Activated CD4-positive, alpha-beta memory T cell treated with anti-CD3 and anti-CD28 coated beads for 36 hours (primary cell): Measurements from ENCODE around the gene BICRA. TPM values are rescaled to one million over a fixed set of nuclear protein-coding genes. Genes with fewer than 3 reads are reported as not detected.
A peak's percentile ranks its signal among the peaks of the same experiment; 100 is the strongest.

Experiments used
- CTCF ChIA-PET: fragments of 350-600 bp; sonication (Branson Sonifier 250); formaldehyde crosslinking; loops from one replicate; lab custom pipeline; 2021; ENCODE audit warnings: antibody characterized with exemption, inconsistent platforms; lab: Charles Lee
- POLR2A ChIA-PET: fragments of 350-600 bp; sonication (Branson Sonifier 250); formaldehyde crosslinking; loops from one replicate; lab custom pipeline; 2021; ENCODE audit warnings: antibody characterized with exemption; lab: Charles Lee
- DNase-seq: peaks from one replicate; pipeline ENCODE4 v3.0.0-alpha.2; 2020
- H3K27ac Mint-ChIP-seq: one replicate; pipeline ENCODE4 v1.8.0; 2021; ENCODE audit warnings: mixed read lengths
- H3K27me3 Mint-ChIP-seq: one replicate; pipeline ENCODE4 v1.8.0; 2021; ENCODE audit warnings: mixed read lengths
- H3K36me3 Mint-ChIP-seq: one replicate; pipeline ENCODE4 v1.8.0; 2021; ENCODE audit warnings: mixed read lengths
- H3K4me1 Mint-ChIP-seq: one replicate; pipeline ENCODE4 v1.8.0; 2021; ENCODE audit warnings: low read depth, mixed read lengths
- H3K4me3 Mint-ChIP-seq: one replicate; pipeline ENCODE4 v1.8.0; 2021; ENCODE audit warnings: mild to moderate bottlenecking, mixed read lengths
- H3K9me3 Mint-ChIP-seq: one replicate; pipeline ENCODE4 v1.8.0; 2021; ENCODE audit warnings: mixed read lengths
- intact Hi-C: fragments of 100-400 bp; cut with micrococcal nuclease; formaldehyde crosslinking; loops from one replicate; pipeline ENCODE4 v1.15.1; 2023
- total RNA-seq, 2 experiments: library from RNA; stranded (reverse); gene quantifications; one replicate each; pipeline ENCODE4 v1.2.3, GENCODE V29; 2021

Gene BICRA
- total RNA-seq = 10 to 100 TPM; 11.9 to 14.0 TPM

- peaks cover 4% of the 10 kb centered on the region for H3K36me3 Mint-ChIP-seq
- DNase-seq = peak; percentile 83
- H3K4me3 Mint-ChIP-seq = peak within 1 kb of the TSS; percentile 91
- no peaks in the 10 kb centered on the region for H3K27me3 Mint-ChIP-seq
- ChIA-PET POLR2A (interaction anchor here (0.6 to 2.4 kb wide), 4 partner anchors 8 to 363 kb away, joined by 3 to 20 read pairs (median 7); partner anchors contain the start of gene KPTN), CTCF (interaction anchor here (1.6 kb wide), 1 partner anchor 98 kb away, joined by 6 read pairs; no protein-coding TSS in a partner anchor)
- H3K4me1 Mint-ChIP-seq = peaks cover 33% of the 10 kb centered on the region
- intact Hi-C loops = loop anchor here (1.0 to 10.0 kb wide), 4 partner anchors 9 to 352 kb away; partner anchors contain the start of genes CCDC9 and NAPA
- H3K9me3 Mint-ChIP-seq = no peaks in the 10 kb centered on the region
- peak within 1 kb of the TSS; percentile 91 for H3K27ac Mint-ChIP-seq
Observed at GRCh38 chr19:47608969-47609905, at the start of gene BICRA. Gene BICRA, plus strand, starts transcription at chr19:47609134. Its CDS starts 64,441 bp downstream, at chr19:47673575.

- ChIA-PET CTCF (interaction anchor here (0.7 to 1.0 kb wide), 4 partner anchors 10 to 124 kb away, joined by 3 read pairs; no protein-coding TSS in a partner anchor), POLR2A (no interaction called here)
- no peak overlapping the region for H3K4me3 Mint-ChIP-seq
Observed at GRCh38 chr19:47560999-47561398, 47.9 kb upstream of the BICRA start.

GRCh38 chr19:47561440-47562057, 47.4 kb upstream of the BICRA start:
- no peaks in the 10 kb centered on the region for H3K4me1 Mint-ChIP-seq
- ChIA-PET POLR2A (no interaction called here), CTCF (interaction anchor here (0.7 to 1.0 kb wide), 4 partner anchors 11 to 125 kb away, joined by 3 read pairs; no protein-coding TSS in a partner anchor)
- intact Hi-C loops = no loop called here
- H3K4me3 Mint-ChIP-seq = no peak overlapping the region
- H3K27me3 Mint-ChIP-seq = no peaks in the 10 kb centered on the region
- no peaks in the 10 kb centered on the region for H3K9me3 Mint-ChIP-seq
- DNase-seq = no peak
- H3K27ac Mint-ChIP-seq = no peak overlapping the region
- no peaks in the 10 kb centered on the region for H3K36me3 Mint-ChIP-seq

More at GRCh38 chr19:47560999-47561398, 47.9 kb upstream of the BICRA start:
- no peaks in the 10 kb centered on the region for H3K36me3 Mint-ChIP-seq
- H3K9me3 Mint-ChIP-seq = no peaks in the 10 kb centered on the region
- H3K27me3 Mint-ChIP-seq = no peaks in the 10 kb centered on the region
- H3K4me1 Mint-ChIP-seq = no peaks in the 10 kb centered on the region
- DNase-seq = no peak
- intact Hi-C loops = no loop called here
- no peak overlapping the region for H3K27ac Mint-ChIP-seq

GRCh38 chr19:47564081-47564480, 44.9 kb upstream of the BICRA start:
- Mint-ChIP-seq H3K4me1 (no peaks in the 10 kb centered on the region), H3K36me3 (no peaks in the 10 kb centered on the region), H3K27me3 (no peaks in the 10 kb centered on the region), H3K27ac (no peak overlapping the region), H3K4me3 (no peak overlapping the region), H3K9me3 (no peaks in the 10 kb centered on the region)
- ChIA-PET CTCF (no interaction called here), POLR2A (no interaction called here)
- no peak for DNase-seq
- intact Hi-C loops = no loop called here

- H3K36me3 Mint-ChIP-seq = no peaks in the 10 kb centered on the region
- DNase-seq = no peak
- peaks cover 7% of the 10 kb centered on the region for H3K4me1 Mint-ChIP-seq
- CTCF ChIA-PET = no interaction called here
- intact Hi-C loops = no loop called here
- H3K27me3 Mint-ChIP-seq = no peaks in the 10 kb centered on the region
- H3K9me3 Mint-ChIP-seq = no peaks in the 10 kb centered on the region
- H3K4me3 Mint-ChIP-seq = no peak overlapping the region
- POLR2A ChIA-PET = no interaction called here
- no peak overlapping the region for H3K27ac Mint-ChIP-seq
Observed at GRCh38 chr19:47569331-47569730, 39.6 kb upstream of the BICRA start.

- H3K27ac Mint-ChIP-seq = no peak overlapping the region
- no peak overlapping the region for H3K4me3 Mint-ChIP-seq
- no peaks in the 10 kb centered on the region for H3K27me3 Mint-ChIP-seq
- POLR2A ChIA-PET = interaction anchor here (0.7 kb wide), 1 partner anchor 51 kb away, joined by 3 read pairs; no protein-coding TSS in a partner anchor
- CTCF ChIA-PET = no interaction called here
- intact Hi-C loops = loop anchor here (10.0 kb wide), 1 partner anchor 58 kb away; the partner anchor contains the start of gene NAPA
- no peaks in the 10 kb centered on the region for H3K9me3 Mint-ChIP-seq
- H3K36me3 Mint-ChIP-seq = no peaks in the 10 kb centered on the region
- no peak for DNase-seq
- peaks cover 13% of the 10 kb centered on the region for H3K4me1 Mint-ChIP-seq
Observed at GRCh38 chr19:47572635-47573034, 36.3 kb upstream of the BICRA start.

GRCh38 chr19:47573071-47574026, 35.6 kb upstream of the BICRA start, which contains the start of gene ZNF541:
Gene ZNF541, minus strand, starts transcription at chr19:47573148. Its CDS starts 17,292 bp downstream, at chr19:47555856.
- no peaks in the 10 kb centered on the region for H3K9me3 Mint-ChIP-seq
- H3K36me3 Mint-ChIP-seq = no peaks in the 10 kb centered on the region
- H3K27me3 Mint-ChIP-seq = no peaks in the 10 kb centered on the region
- peak; percentile 85 for DNase-seq
- H3K27ac Mint-ChIP-seq = no peak within 1 kb of the TSS
- intact Hi-C loops = loop anchor here (10.0 kb wide), 1 partner anchor 59 kb away; the partner anchor contains the start of gene NAPA
- POLR2A ChIA-PET = interaction anchor here (0.7 kb wide), 1 partner anchor 52 kb away, joined by 3 read pairs; no protein-coding TSS in a partner anchor
- peaks cover 18% of the 10 kb centered on the region for H3K4me1 Mint-ChIP-seq
- peak within 1 kb of the TSS; percentile 12 for H3K4me3 Mint-ChIP-seq
- CTCF ChIA-PET = no interaction called here

- H3K27ac Mint-ChIP-seq = no peak overlapping the region
- ChIA-PET POLR2A (no interaction called here), CTCF (no interaction called here)
- H3K4me3 Mint-ChIP-seq = no peak overlapping the region
- H3K36me3 Mint-ChIP-seq = no peaks in the 10 kb centered on the region
- intact Hi-C loops = no loop called here
- H3K4me1 Mint-ChIP-seq = peaks cover 34% of the 10 kb centered on the region
- DNase-seq = no peak
- H3K9me3 Mint-ChIP-seq = peaks cover under 1% of the 10 kb centered on the region
- no peaks in the 10 kb centered on the region for H3K27me3 Mint-ChIP-seq
Observed at GRCh38 chr19:47580397-47580796, 28.5 kb upstream of the BICRA start.

GRCh38 chr19:47581605-47582319, 27.2 kb upstream of the BICRA start:
- H3K4me1 Mint-ChIP-seq = peaks cover 34% of the 10 kb centered on the region
- DNase-seq = no peak
- H3K9me3 Mint-ChIP-seq = peaks cover 10% of the 10 kb centered on the region
- ChIA-PET POLR2A (no interaction called here), CTCF (no interaction called here)
- no peak overlapping the region for H3K27ac Mint-ChIP-seq
- intact Hi-C loops = no loop called here
- peak overlapping the region; percentile 2 for H3K4me3 Mint-ChIP-seq
- no peaks in the 10 kb centered on the region for H3K36me3 Mint-ChIP-seq
- no peaks in the 10 kb centered on the region for H3K27me3 Mint-ChIP-seq

- Mint-ChIP-seq H3K9me3 (peaks cover 10% of the 10 kb centered on the region), H3K4me1 (peaks cover 30% of the 10 kb centered on the region), H3K27ac (peak overlapping the region; percentile 53), H3K4me3 (peak overlapping the region; percentile 18), H3K36me3 (no peaks in the 10 kb centered on the region), H3K27me3 (no peaks in the 10 kb centered on the region)
- POLR2A ChIA-PET = no interaction called here
- intact Hi-C loops = no loop called here
- CTCF ChIA-PET = no interaction called here
- no peak for DNase-seq
Observed at GRCh38 chr19:47582320-47582909, 26.5 kb upstream of the BICRA start.
